Measurements from ENCODE around the gene STAC3.

The STAC3 gene

DNA sequence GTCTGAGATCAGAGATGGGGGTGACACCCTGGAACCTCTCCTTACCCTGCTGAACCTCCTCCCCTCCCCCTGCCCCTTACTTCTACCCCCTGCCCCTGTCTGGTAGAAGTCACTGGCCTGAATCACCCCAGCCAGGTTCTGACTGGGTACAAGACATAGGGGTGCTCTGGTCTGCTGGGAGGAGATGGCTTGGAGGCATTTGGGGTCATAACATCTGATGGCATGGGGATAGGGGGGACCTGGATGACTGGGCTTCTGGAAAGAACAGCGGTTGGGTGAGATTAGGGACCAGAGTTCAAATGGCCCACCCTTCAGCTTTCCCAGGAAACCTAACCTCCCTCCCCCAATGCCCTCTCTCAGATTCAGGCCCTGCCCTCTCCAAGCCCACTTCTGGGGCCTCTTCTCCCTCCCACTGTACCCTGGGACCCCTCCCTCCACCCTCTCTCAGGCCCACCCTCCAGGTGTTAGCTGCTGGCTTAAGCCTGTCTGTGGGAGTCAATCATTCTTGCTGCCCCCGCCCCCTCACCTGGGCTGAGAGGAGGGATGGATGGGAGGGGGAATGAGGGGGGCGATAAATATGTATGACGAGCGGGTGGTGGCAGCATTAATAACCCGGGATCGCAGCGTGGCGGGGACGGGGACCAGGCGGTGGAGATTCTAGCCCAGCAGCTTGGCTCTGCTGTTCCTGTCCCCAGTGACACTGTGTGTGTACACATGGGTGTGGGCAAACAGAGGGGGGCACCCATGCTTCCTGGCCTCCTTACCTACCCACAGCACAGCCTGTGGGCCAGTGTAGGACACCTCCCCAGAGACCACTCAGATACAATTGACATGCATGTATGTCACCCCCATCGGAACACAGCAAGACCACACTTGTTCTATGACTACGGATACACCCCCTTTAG is 28.4 kb downstream of the STAC3 start:
- no peak for DNase-seq (ENCODE audit: low spot score)

DNA sequence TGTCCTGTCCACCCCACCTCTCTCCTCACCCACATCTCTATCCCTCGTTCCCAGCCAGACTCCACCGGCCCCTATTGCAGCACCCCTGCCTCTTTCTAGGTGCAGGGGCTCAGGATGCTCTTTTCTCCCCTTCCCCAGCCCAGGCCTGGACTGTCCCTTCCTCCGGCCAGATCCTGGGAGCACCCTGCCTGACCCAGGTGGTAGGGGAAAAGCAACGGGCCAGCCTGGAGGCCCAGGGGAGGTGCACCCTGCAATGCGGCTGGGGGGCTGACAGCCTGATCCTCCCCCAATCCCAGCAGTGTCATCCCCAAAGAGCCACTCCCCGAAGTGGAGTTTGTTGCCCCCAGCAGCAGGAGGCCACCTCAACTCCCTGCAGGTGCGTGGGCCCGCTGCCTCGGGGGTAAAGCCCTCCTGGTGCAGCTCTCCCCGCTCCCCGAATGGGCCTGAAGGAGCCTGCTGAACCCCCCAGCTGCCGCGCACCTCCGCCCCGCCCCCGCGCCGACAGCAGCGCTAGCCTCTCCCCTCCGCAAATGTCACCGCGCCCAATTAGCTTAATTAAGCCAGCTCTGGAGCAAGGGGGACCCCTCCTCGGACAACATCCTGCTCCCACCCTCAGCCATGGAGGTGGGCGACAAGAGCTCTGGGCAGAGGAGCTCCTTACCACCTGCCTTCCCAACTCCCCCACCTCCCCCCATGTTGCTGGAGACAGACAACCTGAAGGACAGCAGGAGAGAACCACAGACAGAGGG is 29.6 kb downstream of the STAC3 start:
- DNase-seq (ENCODE audit: low spot score): no peak

DNA sequence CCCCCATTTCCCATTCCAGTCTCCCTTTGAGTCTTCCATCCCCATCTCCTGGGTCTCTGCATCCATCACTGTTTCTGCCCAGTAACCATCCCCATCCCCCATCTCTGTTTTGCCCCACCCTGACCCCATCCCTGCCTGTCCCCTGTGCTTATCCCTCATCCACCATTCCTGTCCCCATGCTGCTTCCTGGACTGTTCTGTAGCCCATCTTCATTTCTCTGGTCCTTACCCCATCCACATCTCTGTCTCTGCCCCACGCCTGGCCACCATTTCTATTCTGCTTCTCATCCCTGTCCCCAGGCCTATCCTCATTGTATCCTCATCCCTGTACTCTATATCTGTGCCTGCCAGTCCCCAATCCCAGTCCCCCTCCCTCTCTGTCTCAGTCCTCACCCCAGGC is 30.2 kb downstream of the STAC3 start:
- DNase-seq (ENCODE audit: low spot score): no peak

DNA sequence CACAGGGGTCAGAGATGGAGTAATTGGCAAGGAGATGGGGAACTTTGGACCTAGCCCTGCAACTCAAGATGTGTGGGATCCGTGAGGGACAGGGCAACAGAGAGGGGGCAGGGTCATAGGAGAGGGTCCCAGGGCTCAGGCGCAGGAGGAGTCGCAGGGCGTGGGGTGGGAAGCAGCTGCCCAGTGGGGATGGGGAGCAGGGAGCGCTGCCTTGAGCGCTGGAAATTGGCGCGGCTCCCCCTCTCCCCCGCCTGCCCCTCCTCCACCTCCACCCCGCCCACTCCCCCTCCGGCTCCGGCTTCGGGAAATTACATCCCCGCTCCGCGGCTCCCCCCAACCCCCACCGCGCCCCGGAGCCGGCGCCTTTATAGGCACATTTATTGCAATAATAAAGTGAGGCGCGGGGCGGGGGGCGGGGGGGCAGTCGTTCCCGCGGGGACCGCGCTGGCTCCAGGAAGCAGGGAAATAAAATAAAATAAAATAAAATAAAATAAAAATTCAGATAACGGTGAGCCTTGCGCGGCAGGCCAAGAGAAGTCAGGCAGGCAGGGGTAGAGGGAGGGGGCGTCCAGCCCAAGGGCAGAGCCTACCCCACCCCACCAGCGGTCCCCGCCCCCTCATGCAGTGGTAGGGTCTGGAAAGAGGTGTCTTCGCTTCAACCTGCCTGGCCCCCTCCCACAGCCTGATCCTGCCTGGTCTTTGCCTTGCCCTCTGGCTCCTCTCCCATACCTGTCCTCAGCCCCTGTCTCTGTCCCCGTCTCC is 30.8 kb downstream of the STAC3 start:
- DNase-seq (ENCODE audit: low spot score): no peak

DNA sequence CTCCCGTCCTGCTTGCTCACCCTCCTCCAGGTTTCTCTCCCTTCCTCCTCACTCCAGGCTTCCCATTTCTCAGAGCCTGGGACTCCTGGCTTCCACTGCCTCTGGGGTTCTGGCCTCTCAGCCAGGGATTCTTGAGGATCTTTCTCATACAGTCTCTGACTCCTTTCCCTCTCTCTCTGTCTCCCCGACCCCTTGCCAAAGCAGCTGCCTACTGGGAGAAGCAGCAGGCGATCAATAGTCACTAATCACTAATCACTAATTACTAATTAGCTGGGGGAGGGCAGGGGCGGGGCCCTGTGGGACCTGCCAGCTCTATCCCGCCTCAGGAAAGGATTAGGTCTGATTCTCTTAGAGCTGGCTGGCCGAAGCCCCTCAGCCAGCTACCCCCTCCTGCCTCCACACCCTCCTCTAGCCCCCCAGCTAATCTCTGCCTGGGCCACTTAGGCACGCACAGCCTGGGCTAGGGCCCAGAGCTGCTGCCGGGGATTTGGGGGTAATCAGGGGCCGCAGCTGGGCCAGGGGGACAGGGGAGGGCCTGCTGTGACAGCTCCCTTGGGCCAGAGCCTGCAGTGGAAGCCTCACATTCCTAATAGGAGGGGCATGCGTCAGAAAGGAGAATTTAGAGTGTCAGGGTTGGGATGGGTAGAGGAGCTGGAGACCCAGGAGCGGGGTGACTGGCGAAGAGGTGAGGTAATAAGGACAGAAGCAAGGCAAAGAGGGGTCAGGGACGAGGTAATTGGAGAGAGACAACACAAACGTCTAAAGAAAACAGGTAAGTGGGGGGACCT is 31.6 kb downstream of the STAC3 start:
- DNase-seq (ENCODE audit: low spot score): no peak

DNA sequence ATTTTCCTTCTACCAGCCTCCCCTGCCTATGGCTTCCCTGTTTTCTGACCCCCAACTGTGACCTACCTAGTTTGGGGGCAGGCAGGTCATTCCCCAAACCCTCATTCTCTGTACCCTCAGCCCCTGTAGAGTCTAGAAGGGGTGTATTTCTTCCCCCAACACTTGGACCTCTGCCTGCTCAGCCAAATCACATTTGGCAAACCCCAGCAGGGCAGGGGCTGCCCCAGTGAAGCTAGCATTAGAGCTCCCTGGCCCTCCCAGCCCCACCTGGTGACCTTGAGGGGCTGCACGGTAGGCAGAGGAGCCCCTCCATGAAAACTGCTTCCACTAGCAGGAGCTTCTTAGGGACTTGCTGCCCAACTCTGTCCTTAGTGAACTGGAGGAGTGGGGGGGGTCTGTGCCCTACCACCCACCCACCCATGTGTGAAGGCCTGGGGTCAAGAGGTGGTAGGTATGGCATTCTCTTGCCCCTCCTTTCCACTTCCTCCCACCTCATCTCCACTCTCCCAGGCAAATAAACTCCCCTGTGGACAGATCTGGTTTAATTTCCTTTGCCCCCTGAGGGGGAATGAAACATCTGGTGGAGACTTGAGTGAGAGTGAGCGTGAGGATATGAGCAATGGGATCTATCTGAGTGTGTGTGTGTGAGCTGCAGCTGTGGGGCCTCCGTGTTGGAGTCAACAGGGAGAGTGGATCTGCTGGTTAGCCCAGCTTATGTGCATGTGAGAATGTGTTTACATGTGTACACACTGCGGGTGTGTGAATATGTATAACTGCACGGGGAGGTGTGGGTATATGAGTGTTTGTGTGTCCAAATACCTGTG is 32.7 kb downstream of the STAC3 start:
- no peak for DNase-seq (ENCODE audit: low spot score)

DNA sequence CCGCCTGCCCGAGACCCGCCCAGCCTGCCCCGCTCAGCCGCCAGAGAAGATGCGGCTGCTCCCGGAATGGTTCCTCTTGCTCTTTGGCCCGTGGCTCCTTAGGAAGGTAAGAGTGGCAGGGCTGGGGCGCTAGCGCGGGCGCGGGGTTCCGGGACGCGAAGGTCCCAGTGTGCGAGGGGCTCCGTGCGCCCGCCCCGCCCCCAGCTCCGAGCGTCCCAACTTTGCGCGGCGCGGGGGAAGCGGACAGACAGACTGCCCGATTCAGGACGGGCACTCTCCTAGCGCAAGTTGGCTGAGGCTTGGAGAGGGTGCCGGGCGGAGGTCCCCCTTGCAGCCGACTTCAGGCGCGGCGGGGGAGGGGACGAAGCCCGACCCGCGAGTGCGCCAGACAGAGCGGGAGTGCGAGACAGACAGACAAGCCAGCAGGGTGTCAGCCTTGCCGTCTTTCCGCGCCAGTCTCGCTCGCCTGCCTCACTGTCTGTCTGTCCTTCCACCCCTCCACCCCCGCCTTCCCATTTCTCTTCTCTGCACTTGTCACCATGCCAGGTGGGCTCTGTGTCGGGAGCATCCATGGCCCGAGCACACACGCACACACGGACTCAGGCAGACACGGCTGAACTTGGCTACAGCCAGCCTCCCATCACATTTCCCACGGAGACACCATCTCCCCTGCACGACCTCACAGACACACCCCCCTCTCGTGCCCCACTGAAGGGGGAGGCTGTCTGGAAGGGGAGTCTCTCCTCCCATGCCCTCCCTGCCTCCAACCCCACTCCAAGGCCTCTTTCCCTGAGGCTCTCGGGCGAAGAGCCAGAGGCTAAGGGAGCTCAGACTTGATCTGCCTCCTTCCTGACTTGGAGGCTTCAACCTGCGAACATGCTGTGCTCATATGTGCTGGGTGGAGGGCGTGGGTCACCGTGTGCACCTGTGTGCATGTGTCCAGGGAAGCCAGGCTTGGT is 33.8 kb downstream of the STAC3 start:
- DNase-seq (ENCODE audit: low spot score): no peak

DNA sequence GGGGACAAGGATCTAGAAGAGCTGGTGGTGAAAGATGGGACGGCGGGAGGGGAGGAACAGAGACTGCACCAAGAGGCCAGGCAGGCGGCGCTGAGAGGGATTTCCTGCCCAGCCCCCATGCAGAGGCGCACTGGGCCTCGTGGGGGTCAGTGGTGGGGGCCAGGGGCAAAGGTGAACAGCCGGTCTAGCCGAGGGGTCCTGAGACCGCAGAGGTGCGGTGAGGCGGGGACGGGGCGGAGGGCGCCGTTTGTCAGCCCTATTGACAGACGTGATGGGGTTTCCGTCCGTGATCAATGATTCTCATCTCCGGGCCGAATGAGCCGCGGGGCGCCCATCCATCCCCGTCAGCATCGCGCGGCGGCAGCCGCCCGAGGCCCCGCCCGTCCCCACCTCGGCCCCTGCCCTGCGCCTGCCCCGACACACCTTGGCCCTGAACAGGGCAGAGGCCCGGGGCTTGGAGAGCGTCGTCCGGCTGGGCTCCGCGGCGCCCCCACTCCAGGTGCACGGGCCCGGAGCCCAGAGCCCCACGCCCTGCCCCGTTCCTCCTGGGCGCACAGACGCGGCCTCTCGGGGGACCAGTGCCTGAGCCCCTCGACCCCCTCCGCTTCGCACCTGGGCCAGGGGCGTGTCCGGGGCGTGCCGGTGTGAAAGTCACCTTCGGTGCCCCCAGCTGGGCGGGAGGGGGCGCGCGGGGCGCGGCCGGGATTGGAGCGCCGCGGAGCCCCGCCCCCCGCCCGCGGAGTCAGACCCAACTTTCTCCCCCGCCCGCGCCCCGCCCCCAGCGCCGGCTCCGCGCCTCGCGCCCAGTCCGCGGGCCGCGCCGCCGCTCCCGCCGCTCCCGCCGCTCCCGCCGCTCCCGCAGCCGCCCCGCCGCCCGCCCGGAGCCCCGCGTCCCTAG is 34.7 kb downstream of the STAC3 start, which contains the start of gene NXPH4:
Gene NXPH4, plus strand, starts transcription at position 781 of the 898 bp plus-strand sequence. CDS start 176 bp downstream, outside the sequence.
- peak; percentile 85 for DNase-seq (ENCODE audit: low spot score)

DNA sequence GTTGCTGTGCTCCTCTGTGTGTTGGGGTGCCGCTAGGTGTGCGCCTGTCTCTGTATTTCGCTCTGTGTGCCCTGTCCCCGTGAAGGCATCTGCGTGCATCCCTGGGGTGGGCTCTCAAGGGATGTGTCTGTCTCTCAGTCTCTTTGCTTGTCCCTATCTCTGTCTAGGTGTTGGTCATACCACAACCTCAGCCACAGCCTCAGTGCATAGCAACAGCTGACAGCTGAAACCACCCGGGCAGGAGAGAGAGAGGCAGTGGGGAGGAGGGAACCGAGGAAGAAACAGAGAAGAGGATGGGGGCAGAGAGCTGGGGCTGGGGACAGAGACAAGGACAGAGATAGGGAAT is 35.3 kb downstream of the STAC3 start:
- DNase-seq (ENCODE audit: low spot score): no peak

DNA sequence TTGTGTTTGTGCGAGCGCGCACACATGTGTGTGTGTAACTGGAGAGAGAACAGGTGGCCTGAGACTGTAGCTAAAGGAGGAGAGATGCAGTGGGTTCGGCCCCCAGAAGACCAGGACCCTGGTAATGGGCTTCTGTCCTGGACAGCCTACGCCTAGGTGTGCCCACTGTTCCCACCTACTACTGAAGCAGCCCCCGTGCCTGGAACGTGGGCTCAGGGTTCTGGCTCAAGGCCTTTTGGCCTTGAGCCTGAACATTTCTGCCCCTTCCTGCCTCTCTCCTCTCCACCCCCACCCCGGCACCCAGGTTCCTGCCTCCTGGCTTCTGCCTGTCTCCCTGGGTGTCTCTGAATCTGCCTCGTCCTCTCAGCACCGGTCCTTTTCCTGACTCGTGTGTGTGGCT is 35.9 kb downstream of the STAC3 start:
- no peak for DNase-seq (ENCODE audit: low spot score)

DNA sequence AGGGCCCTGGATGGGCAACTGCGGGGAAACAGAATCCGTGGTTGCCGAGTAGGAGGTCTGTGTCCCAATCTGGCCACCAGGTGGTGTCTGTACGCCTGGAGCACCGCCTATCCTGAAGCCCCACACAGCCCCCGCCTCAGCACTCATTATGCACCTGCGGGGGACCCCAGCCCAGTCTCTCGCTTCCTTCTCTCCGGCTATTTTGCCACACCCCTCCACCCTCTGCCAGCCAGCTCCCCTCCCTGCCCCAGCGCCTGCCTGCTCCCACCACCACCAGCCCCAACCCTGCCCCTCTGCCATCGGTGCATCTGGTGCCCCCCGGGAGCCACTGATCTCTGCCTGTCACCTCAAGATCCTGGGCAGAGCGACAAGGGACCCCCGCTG is 36.6 kb downstream of the STAC3 start:
- DNase-seq (ENCODE audit: low spot score): peak; percentile 82

DNA sequence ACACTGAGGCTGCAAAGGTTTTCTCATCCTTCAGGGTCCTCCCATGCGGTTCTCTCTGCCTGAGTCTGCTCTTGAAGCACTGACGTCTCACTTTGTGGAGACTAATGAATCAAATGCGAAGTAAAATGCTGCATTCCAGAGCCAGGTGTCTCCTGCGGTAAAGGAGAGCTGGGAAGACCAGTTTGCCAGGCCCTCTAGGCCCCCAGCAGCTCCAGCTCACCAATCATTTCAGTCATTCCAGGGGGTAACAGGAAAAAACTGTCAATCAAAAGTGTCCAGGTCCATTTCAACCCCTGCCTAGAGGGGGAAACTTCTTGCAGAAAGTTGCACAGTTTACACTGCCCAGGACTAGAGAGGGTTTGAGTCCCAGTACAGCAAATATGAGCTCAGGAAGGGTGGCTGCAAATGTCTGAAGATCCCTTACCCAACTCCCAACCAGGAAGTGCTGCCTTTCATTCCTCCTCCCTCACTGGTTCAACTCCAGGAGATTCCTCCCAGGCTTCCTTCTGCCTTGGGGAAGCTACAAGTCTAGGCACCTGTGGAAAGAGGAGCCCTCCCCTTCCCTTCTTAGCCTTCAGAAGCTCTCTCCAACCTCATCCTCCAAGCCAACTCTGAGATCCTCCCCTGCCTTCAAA is 37.1 kb downstream of the STAC3 start:
- no peak for DNase-seq (ENCODE audit: low spot score)

DNA sequence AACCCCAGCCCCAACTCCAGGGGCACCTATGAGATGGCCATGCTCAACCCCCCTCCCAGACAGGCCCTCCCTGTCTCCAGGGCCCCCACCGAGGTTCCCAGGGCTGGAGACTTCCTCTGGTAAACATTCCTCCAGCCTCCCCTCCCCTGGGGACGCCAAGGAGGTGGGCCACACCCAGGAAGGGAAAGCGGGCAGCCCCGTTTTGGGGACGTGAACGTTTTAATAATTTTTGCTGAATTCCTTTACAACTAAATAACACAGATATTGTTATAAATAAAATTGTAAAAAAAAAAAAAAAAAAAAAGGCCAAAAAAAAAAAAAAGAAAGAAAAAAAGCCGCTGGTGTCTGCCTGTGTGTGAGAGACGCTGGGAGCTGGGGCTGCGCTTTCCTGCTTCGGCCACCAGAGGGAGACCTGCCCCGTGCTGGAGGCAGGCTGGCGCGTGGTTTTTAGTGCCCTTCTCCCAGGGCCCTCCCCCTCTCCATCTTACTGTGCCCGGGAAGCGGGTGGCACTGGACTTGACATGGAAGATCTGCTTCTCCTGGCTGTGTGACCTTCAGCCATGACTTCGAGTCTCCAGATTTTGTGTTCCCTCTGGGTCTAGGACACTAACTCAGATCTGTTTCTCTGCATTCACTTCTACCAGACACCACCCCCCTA is 37.8 kb downstream of the STAC3 start:
- DNase-seq (ENCODE audit: low spot score): peak; percentile 92

DNA sequence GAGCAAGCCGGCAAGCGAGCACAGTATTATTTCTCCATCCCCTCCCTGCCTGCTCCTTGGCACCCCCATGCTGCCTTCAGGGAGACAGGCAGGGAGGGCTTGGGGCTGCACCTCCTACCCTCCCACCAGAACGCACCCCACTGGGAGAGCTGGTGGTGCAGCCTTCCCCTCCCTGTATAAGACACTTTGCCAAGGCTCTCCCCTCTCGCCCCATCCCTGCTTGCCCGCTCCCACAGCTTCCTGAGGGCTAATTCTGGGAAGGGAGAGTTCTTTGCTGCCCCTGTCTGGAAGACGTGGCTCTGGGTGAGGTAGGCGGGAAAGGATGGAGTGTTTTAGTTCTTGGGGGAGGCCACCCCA is 38.3 kb downstream of the STAC3 start:
- no peak for DNase-seq (ENCODE audit: low spot score)

DNA sequence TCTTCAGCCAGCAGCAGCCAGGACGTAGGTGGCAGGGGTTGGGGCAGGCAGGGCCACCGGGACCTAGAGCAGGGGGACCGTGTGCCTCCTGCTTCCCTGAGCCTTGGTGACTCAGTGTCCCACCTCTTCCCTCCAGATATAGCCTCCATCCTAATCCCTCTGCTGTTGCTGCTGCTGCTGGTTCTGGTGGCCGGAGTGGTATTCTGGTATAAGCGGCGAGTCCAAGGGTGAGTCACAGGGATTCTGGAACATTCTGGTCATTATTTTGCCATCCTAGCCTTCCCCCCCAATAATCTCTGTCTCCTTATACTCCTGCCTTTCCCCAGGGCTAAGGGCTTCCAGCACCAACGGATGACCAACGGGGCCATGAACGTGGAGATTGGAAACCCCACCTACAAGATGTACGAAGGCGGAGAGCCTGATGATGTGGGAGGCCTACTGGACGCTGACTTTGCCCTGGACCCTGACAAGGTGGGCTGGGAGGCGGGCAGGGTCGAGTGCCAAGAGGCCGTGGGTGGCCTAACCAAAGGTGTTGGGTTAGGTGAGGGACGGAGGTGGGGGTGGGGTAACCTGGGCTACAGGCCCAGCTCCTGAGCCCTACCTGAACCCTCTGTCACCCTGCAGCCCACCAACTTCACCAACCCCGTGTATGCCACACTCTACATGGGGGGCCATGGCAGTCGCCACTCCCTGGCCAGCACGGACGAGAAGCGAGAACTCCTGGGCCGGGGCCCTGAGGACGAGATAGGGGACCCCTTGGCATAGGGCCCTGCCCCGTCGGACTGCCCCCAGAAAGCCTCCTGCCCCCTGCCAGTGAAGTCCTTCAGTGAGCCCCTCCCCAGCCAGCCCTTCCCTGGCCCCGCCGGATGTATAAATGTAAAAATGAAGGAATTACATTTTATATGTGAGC is 38.9 kb downstream of the STAC3 start:
- no peak for DNase-seq (ENCODE audit: low spot score)

DNA sequence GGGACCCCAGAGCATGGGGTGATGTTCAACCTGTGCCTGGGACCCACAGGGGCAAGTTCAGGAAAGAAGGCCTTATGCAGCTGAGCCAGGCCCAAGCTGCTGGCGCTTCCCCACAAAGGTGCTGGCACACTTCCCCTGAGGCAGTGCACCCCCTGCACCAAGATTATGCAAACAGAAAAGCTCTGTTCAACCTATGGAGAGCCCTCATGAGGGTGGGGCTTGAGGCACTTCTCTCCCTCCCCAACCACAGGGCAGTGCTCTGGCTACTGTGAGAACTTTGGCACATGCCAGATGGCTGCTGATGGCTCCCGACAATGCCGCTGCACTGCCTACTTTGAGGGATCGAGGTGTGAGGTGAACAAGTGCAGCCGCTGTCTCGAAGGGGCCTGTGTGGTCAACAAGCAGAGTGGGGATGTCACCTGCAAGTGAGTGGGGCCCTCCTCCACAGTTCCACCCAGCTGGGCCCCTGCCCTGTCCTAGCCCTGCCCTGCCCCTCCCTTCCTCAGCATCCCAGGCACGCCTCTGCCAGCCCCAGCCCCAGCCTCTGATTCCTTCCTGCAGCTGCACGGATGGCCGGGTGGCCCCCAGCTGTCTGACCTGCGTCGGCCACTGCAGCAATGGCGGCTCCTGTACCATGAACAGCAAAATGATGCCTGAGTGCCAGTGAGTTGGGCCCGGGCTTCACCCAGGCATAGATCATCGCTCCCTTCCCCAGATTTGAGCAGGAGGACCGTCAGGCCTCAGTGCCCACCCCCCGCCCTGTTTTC is 39.9 kb downstream of the STAC3 start:
- no peak for DNase-seq (ENCODE audit: low spot score)

Data from iPS-NIHi11 (cell line).